Epithelial cell of esophagus (primary cell): ENCODE results near the gene SEH1L.
A peak's percentile ranks its signal among the peaks of the same experiment; 100 is the strongest.

Experiments
- DNase-seq: peaks from one replicate; pipeline ENCODE4 v3.0.0; 2010; ENCODE audit warnings: low read depth
- H3K4me3 ChIP-seq: 2 replicates; pipeline ENCODE4 v1.5.1; 2011; ENCODE audit warnings: mild to moderate bottlenecking, low read length, control low read depth
- TF ChIP-seq, protein P1 (sequence below): IDR thresholded peaks from 2 replicates; pipeline ENCODE4 v1.5.1; 2011; ENCODE audit warnings: low read depth, mild to moderate bottlenecking, low read length, control low read depth, inconsistent platforms; ENCODE audit not compliant: insufficient read depth; ENCODE audit errors: missing control alignments

SEH1L gene

DNA sequence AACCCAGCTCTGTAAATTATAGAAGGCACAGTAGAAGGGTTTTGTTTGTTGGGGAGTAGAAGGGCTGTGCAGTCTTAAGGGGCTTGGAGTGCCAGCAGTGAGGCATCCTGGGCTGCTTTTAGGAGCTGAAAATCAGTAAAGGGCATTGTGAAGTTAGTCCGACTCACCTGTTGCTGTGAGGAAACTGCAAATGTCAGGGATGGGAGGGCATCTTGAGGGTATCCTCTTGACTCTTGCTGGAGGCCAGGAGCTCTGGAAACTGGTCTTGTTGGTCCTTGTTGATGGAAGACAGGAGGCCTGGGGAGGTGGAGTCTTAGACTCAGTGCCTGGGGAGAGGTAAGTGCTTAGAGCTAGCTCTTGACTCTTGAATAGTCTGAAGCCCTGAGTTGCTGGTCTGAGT is 57.5 kb downstream of the SEH1L start:
- no peak for DNase-seq
- H3K4me3 ChIP-seq, result no peak overlapping the region
- TF ChIP-seq, protein P1, sequence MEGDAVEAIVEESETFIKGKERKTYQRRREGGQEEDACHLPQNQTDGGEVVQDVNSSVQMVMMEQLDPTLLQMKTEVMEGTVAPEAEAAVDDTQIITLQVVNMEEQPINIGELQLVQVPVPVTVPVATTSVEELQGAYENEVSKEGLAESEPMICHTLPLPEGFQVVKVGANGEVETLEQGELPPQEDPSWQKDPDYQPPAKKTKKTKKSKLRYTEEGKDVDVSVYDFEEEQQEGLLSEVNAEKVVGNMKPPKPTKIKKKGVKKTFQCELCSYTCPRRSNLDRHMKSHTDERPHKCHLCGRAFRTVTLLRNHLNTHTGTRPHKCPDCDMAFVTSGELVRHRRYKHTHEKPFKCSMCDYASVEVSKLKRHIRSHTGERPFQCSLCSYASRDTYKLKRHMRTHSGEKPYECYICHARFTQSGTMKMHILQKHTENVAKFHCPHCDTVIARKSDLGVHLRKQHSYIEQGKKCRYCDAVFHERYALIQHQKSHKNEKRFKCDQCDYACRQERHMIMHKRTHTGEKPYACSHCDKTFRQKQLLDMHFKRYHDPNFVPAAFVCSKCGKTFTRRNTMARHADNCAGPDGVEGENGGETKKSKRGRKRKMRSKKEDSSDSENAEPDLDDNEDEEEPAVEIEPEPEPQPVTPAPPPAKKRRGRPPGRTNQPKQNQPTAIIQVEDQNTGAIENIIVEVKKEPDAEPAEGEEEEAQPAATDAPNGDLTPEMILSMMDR, result no peak

DNA sequence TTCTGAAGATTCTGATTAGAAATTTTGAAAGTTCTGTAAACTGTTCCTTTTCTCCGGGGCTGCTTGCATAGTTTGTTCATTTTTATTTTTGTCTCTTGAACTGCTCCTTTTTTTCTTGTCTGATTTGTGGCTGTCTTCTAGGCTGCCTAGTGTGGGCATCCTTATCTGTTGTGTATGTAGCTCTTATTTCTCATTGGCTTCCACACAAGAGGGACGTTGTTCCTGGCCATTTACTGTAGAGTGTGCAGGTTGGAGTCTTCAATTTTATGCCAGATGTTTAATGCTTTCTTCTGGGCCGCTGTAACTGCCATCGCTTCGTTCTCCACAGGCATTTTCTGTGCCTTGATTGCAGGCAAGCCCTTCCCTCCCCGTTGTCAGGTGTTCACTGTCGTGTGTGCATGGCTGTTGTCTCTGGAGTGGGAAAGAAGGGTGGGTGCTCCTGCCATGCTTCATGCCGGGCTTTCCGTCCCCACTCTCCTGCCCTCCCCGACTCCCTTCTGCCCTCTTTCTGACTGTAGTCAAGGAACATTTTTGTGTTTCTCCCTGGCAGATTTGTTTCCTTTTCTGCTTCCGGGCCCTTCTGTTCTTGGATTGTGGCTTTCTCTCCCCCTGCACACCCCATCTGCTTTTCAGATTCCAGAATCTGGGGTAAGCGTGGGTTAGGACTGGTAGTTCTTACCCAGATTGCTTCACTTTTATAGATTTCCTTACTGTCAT is 58.9 kb downstream of the SEH1L start:
- DNase-seq, result no peak
- no peak overlapping the region for H3K4me3 ChIP-seq
- TF ChIP-seq, protein P1, result no peak

DNA sequence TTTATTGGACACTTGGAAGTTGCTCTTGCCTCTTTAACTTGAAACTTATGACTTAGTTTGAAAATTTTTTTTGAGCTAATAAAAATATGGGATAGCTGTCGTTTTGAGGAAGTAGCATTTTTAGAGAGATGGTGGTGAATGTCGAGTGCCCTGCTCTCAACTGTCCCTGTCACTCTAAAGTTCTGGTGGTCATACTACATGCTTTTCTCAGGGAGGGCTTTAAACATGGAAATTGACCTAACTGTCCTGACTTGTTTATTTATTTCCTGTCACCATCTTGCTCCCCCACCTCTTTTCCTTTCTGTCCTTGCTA is 59.4 kb downstream of the SEH1L start:
- TF ChIP-seq, protein P1, result no peak
- no peak overlapping the region for H3K4me3 ChIP-seq

DNA sequence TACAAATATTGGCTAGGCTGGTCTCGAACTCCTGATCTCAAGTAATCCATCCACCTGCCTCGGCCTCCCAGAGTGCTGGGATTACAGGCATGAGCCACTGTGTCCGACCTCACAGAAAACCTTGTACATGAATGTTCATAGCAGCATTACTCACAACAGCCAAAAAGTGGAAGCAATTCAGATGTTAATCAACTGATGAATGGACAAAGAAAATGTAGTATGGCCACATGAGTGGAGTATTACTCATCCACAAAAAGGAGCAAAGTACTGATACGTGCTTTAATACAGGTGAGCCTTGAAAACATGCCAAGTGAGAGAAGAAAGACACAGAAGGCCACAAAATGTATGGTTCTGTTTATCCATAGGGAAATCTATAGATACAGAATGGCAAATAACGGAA is 63.9 kb downstream of the SEH1L start:
- H3K4me3 ChIP-seq, result no peak overlapping the region
- DNase-seq, result peak; percentile 92
- TF ChIP-seq, protein P1, result no peak

More for the DNA sequence above, 59.4 kb downstream of the SEH1L start:
- no peak for DNase-seq

DNA sequence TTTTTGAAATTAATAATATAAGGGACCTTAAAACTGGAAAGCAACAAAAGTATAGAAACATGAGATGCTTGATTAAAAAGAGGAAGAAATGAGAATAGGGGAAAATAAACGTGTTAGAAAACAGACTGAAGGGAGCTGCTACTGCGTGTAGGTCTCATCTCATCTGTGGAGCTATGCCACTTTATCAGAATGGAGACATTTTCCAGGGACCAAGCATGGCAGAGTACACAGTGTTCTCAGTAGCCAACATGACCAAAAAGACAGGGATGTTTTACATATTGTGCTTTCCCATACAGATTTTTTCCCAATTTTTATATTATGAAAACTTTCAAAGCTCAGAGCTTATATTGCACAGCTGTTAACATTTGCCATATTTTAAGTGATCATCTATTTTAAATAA is 66.4 kb downstream of the SEH1L start:
- H3K4me3 ChIP-seq, result no peak overlapping the region
- DNase-seq, result no peak
- TF ChIP-seq, protein P1, result no peak

DNA sequence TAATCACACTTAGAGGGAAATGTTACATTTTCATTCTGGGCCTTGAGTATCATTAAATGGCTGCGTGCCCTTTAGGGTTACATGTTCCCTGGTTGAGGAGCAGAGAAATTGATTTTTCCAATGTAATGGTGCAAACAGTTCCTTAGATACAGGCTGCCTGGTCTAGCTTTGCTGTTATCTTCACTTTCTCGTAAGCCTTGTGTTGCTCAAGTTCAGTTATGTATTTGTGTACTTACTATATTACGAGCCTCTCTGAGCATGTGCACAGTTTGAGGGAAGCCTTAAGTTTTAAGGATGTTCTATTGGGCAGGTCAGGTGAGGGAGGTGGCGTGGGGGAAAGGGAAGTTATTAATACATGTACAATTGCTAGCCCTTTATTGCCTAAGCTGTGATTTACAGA is 67.0 kb downstream of the SEH1L start:
- no peak for DNase-seq
- H3K4me3 ChIP-seq, result no peak overlapping the region
- TF ChIP-seq, protein P1, result no peak

DNA sequence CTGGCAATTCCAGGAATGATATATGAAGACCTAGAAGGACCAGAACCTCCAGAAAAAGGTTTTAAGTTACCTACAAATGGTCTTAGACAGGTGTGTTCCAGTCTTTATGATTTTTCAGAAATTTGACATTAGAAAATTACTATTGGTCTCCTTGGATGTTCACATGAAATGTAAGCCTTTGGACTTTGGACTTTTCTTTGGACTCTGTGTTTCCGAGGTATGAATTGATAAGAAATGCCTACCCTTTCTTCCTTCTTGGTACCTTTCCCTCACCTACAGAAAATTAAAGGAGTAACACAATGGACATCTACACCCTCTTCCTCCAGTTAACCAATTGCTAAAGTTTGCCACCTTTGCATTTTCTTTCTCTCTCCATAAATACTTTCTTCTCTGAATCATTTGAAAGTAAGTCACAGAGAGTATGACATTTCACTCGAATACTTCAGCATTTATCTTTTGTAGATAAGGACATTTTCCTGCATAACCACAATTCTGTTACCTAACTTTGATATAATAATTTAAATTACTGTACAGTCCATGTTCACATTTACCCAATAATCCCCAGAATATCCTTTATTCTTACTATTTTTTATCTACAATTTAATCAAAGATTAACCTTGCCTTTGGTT is 69.5 kb downstream of the SEH1L start:
- TF ChIP-seq, protein P1, result no peak

More for the DNA sequence above, 69.5 kb downstream of the SEH1L start:
- DNase-seq, result no peak
- H3K4me3 ChIP-seq, result no peak overlapping the region
